Activated CD8-positive, alpha-beta memory T cell treated with anti-CD3 and anti-CD28 coated beads for 1 hour (primary cell): ENCODE results near the gene JAZF1.

ENCODE experiments used
- DNase-seq, 2 donors: peaks; one replicate each; pipeline ENCODE4 v3.0.0-alpha.2; 2020; ENCODE audit warnings: low read depth in 1 of 2; ENCODE audit errors: extremely low read depth in 1 of 2

JAZF1 gene

DNA sequence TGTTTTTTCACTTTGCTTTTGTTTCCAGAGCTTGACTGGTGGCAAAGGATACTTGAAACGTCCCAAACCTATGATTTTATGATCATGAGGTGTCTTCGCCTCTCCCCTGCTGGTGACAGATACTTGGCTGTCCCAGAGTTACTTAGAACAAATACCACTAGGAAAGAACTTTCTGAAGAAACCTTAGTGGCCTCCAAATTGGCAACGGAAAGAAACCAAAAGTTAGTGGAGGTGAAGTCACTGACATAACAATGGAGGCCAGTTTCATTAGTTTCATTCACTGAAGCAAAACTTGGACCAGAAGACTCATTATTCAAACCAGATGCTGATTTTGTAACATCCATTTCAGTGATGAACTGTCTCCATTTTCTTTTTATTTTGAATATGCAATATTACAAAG is 68.6 kb downstream of the JAZF1 start:
- DNase-seq = no peak

DNA sequence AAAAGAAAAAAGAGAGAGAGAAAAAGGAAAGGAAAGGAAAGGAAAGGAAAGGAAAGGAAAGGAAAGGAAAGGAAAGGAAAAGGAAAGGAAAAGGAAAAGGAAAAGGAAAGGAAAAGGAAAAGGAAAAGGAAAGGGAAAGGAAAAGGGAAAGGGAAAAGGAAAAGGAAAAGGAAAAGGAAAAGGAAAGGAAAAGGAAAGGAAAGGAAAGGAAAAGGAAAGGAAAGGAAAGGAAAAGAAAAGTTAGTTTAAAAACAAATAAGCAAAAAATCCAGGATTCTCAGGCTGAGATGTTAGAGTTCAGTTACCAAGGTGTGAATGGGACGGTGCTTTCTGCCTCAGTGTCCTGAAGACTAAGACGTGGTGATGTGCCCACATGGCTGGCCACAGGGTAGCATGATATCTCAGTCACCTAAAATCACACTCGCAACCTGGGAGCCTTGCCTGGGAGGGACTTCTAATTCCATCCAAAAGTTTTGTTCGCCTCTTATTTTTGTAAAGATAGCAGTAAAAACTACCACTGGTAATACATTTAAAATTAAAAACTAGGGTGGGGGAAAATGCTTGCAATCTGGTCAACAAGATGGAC is 70.1 kb downstream of the JAZF1 start:
- no peak for DNase-seq

DNA sequence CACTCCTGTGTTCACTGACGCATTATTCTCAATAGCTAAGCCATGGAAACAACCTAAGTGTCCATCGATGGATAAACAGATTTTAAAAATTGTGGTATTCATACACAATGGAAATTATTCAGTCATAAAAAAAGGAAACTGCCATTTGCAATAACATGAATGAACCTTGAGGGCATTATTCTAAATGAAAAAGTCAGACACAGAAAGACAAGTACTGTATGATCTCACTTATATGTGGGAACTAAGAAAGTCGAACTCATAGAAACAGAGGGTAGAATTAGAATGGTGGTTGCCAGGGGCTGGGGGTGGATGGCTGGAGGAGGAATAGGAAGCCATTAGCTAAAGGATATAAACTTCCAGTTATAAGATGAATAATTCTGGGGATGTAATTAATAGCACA is 71.8 kb downstream of the JAZF1 start:
- DNase-seq = no peak

DNA sequence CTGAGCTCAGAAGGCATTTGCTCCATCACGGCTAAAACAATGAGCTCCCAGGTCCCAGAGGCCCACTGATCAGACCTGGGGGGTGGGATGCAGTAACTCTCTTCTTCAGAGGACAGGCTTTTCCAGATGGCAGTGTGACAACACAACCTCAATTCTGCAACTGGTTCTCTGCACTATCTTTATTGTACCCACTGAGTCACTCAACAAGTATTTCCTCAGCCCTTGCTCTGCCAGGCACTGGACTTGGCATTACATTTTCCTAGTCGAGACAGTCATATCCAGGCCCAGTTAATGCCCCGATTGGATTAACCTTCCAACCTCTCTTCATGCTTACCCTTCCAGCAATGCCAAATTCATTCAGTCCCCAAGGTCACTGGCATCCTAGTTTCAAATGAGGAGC is 72.6 kb downstream of the JAZF1 start:
- no peak for DNase-seq

DNA sequence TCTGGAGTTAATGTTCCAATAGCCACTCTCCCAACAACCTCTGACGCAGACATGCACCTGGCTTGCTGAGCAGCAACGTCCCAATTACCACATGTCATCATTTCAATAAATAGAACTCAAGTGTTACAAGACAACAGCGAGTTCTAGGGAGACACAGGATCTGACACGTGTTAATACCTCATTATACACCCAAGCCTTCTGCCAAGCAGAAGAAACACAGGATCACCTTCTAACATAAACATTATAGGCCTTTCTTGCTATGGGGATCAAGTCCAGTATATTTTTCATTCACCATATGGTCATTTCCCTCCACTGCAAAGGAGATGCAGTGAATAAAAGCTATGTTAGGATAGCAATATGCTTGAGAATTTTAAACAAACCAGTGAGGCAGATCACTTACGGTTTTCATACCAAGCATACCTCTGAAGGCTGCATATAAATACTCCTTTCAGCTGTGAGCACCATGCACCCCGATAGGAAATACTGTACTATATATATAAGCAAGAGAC is 74.2 kb downstream of the JAZF1 start:
- no peak for DNase-seq

DNA sequence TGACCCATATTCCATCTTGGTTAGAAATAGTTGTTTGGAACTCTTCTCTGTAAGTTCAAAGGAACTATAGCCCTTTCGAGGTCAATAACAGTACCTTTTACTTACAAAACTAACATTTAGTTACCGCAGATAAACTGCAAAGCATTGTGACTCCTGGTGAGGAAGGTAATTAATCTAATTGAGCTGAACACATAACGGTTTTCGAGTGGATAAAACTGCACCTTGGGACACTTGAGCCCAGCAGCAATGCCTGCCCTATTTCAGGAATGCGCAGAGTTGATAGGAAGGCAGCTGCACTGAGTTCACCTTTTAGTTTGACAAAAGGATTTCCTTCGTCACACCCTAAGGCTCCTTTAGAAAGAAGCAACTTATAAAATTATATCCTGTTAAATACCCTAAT is 75.4 kb downstream of the JAZF1 start:
- DNase-seq = no peak

DNA sequence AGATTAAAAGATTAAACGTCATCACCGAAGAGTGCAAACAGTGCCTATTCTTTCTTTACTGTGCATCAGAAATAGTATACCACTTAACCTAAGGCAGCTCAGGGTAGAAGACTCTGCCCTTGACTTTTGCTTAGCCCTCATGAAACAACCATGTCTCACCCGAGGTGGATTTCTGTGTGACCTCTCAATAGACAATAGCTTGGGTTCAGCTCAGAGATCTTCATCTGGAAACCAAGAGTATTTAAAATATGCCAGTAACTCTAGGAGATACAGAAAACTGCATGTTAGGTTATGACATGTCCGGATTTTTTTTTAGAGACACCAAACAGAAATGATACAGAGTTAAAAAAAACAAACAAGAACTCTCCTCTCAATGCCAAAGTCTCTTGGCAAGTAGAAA is 75.8 kb downstream of the JAZF1 start:
- no peak for DNase-seq

DNA sequence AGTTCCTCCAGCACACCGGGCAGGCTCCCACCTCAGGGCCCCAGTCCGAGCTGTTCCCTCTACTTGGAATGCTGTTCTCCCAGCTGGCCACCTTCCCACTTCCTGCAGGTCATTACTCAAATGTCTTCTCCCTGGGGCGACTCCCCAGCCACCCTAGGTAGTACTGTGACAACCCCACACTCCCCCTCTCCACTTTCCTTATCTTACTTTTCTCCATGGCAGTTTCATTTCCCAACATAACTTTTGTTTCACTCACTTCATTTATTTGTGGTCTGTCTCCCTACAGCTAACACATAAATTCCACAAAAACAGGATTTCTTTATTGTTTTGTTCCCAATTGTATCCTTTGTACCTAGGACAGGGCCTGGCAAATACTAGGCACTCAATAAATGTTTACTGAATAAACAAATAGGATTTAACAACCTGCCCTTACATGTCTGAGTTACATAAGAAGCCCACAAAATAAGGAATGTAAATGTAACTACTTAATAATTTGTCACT is 76.5 kb downstream of the JAZF1 start:
- DNase-seq = no peak

DNA sequence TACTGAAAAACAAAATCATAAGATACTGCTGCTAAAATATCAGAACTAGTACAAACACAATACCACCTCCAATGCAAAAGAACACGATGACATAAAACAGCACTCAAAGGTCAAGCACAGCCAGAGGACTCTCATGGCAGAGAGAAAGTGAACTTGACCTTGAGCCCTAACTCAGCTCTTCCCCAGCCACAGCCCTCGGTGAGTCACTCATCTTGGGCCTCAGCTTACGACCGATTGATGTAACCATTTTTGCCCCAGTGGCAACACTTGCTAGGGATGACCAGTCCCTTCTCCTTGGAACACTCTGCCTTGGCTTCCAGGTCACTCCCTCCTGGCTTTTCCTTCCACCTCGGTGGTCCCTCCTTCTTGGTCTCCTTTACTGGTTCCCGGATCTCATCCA is 77.8 kb downstream of the JAZF1 start:
- DNase-seq = no peak

DNA sequence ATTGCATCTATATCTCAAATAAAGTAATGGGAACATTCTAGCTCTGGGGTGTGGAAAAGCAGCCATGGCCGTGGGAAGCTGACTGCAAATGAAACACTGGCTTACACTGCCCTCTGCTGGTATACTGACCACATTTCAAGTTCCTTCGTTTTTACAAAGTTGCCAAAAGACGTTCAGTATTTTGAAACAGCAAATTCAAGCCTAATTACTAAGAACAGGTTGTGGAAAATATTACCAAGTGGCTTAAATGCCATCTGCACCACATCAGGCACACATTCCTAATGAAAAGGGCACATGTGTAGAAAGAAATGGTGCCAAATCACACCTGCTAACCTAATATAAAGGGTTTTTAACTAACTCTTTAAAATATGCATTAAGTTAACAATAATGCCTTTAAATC is 83.9 kb downstream of the JAZF1 start:
- DNase-seq = peak in 1 of 2 donors; percentile 3

DNA sequence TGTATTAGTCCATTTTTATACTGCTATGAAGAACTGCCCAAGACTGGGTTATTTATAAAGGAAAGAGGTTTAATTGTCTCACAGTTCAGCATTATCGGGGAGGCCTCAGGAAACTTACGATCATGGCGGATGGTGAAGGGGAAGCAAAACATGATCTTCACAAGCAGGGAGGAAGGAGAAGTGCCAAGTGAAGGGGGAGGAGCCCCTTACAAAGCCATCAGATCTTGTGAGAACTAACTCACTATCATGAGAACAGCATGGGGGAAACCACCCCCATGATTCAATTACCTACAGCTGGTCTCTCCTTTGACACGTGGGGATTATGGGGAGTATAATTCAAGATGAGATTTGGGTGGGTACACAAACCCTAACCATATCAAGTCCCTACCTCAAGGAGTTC is 85.4 kb downstream of the JAZF1 start:
- no peak for DNase-seq

DNA sequence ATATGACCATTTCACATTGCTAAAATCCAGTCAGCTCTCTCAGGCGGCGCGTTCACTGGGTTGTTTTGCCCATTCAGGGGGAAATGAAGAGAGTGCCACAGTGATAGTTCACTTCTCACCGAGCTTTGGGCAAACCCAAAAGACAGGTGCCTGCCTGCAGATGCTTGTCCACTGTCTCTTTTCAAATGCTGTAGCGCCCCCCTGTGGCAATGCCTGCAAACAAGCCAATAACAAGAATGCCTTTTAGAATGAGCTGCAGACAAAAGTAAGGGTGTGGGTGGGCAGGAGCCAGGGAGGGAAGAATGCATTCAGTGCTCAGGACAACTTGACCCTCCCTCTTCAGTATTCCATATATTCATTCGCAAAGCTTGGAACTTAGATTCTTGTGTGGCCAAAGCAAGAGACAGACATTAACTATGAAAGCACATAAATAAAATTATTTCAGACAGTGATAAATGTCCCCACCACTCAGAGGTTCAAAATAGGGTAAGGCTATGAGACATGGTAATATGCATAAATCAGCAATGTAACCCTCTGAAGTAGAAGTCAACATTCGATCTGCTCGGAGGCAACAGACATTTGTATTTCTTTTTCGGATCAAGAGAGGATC is 86.9 kb downstream of the JAZF1 start:
- peak in 1 of 2 donors; percentile 7 for DNase-seq

DNA sequence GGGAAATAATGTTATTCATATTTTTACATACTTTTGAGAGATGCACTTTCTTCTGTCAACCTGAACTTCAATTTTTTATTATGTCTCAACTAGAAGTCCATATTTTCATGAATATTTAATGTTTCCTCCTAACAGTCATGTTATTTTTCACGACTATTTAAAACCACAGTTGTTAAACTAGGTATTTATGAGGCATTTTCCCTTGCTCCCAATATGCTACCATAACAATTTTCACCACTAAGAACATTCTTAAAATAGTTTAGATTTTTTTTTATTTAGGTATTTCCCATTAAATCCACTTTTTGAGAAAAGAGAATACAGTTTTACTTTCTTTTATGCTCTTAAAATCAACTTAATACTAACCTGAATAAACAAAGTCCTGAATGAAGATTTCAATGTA is 89.4 kb downstream of the JAZF1 start:
- no peak for DNase-seq

DNA sequence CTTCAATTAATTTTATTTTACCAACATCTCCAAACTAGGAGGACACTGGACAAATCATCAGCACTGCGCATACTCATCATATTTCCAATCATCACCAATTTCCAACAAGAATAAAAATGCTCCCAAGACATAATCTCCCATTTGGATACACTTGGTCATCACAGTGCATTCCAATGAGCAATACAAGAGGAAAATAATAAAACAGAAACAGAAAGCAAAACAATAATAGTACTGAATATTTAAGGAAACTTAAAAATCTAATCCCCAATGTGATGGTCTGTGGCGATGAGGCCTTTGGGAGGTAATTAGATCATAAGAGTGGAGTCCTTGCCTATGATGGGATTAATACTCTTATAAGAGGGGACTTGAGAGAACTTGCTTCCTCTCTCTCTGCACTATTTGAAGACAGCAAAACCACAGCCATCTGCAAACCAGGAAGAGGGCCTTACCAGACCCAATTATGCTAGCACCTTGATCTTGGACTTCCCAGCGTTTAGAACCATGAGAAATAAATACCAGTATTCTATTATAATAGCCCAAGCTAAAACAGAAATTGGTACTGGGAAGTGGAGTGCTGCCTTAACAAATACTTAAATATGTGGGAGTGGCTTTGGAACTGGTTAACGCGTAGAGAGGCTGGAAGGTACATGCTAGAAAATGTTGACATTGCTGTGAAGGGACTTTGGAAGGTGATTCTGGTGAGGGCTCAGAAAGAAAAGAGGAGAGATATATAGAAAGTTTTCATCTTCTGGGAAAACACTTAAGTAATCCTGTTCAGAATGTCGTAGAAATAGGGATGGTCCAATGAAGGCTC is 91.5 kb downstream of the JAZF1 start:
- DNase-seq = no peak

DNA sequence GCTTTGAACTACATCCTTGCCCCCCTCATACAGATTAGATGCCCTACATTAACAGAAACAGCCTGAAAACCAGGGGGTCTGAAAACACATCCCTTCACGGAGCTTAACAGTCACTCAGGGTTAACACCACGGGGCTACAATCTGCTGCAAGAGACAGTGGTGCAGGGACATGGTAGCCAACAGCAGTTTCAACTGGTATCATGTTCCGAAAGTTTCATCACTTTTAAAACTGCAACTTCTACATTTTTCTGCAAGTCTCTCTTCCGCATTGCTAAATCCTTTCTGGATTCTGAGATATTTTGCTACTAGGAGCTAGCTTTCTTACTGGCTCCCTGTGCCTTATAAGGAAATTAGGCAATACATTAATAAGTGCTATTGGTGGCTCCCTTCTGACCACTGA is 92.6 kb downstream of the JAZF1 start:
- DNase-seq = no peak

DNA sequence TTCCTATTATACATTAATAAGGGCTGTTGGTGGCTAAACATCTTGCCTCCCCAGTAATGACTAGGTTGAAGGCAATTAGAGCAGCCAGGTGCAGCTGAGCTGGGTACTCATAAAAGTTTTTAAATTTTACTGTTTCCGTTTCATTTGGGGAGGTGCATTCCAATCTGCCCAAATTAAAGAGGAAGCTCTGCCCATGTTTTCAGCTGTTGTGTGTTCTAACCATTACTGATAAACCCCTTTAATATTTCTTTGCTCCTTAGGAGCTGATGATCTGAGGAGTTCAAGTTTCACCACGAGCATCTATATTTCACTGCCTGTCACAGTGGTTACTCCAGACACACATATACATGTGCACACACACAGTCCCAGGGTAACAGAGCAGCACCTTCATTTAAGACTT is 94.4 kb downstream of the JAZF1 start:
- no peak for DNase-seq

DNA sequence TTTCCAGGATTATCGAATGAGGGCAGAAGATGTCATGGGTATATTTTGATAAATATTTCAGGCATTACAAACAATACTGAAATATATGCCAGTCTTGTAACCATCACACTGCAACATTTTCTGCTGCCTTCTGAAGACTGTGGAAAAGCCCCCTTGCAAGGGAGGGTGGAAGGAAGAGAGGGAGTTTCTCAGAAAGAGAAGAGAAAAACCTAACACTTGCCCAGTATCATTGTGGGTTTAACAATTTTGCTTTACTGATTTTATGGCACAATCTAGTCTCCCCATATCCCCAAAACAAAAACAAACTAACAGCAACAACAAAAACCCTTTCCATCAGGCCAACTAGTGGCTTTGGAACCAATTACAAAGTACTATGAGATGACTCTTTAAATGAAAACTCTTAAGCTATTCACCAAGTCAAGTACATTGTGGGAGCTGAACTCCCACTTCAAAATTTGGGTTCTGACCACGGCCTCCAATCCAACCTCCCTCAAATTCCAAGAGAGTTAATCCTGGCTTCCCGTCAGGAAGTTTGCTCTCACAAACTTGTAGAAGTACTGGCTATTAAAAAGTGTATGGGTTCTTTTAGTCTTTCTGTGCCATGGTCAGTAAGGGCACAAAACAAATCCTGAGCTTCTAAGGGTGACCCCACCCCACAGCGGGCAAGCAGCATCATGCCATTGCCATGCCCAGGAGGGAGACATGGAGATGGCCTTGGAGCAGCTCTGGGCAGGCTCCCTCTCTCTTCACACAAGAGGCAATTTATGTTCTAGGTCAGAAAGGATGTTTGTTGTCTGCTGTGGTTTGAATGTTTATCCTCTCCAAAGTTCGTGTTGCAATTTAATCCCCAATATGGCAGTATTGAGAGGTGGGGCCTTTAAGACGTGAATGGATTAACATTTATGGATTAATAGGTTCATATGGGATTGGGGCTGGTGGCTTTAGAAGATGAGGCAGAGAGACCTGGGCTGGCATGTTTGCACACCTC is 96.3 kb downstream of the JAZF1 start:
- DNase-seq = no peak

DNA sequence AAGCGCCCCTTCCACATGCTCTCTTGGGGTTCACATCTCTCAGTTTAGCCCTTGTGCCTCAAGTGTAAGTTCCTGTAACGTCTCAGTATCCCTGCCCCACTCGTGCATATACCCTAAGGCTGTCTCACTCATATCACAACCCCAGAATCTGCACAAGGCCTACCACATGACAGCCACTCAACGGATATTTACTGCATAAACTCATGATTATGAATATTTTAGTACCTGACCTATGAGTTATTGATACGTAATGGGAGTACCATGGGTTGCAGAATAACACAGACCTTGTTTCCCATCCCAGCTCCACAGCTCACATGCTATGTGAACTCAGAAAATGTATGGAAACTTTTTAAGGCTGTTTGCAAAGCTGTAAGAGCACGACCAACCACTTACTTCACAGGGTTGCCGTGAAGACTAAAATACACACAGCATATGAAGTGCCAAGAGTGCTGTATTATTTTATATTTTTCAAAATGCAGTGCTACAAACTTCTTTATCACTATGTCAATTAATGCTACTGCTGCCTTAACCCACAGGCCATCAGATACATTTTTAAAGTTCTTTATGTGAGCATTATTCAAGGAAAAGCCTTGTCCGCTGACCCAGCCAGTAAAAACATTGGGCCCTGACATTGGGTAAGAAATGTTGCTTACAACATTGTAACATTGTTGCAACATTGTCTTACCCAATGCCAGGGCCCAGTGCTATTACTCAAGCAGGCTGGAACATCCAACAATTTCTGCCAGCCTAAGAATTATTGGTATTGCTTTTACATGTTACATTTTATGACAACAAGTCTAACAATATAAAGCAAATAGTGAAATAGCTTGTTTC is 97.2 kb downstream of the JAZF1 start:
- DNase-seq = no peak

DNA sequence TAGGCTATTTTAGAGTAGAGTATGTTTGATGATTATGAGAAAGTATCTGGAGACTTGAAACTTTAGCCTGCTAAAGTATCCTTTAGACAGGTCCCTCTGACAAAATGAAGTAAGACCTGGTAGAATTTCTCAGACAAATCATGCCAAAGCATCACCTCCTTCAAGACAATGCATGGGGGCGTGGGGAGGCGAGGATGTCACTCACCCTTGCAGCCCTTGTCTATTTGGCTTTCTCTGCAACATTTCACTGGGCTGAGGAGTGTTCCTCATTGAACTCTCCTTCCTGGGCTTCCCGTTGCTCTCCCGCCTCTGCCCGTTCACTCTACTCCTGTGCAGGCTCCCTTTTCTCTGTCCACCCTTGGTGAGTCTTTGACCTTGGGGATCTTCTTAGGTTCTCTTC is 98.5 kb downstream of the JAZF1 start:
- DNase-seq = no peak

DNA sequence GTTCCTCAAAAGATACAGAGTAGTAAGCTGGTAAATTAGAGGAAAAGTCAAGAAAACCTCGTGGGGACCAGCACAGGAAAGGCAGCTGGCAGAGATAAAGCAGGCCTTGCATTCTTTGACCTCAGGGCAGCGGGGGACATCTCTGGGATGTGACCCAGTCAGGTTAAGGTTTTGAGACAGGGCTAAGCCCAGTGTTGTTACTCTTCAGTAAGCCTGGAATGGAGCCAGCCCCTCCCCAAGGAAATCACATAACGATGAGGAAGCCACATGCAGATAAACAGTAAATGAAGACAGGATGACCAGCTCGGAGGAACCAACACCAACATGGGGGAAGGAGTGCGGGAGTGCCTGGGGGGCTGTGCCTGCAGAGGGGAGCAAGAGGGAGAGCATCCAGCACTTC is 99.6 kb downstream of the JAZF1 start:
- no peak for DNase-seq
